Activated T-cell treated with anti-CD3 and anti-CD28 coated beads, Interleukin-2, amount 50 U/mL, for 4 hours (primary cell): ENCODE data around the gene OLFML2A. TPM values are rescaled to one million over a fixed set of nuclear protein-coding genes. Genes with fewer than 3 reads are reported as not detected.
"Not testable (repeated sequence)": the region's sequence is repeated elsewhere in the genome, so short reads cannot be mapped to it uniquely, and the experiment has no call there.

ENCODE experiments used
- ATAC-seq, 2 donors: fragments of 200-7000 bp; cut with Tn5 transposase; one replicate each; pipeline ENCODE4 v1.10.0; 2021
- DNase-seq: peaks from one replicate; pipeline ENCODE4 v3.0.0-alpha.2; 2020
- H3K27me3 Mint-ChIP-seq: one replicate; pipeline ENCODE4 v1.8.0; 2021; ENCODE audit warnings: low read depth, mixed read lengths
- H3K36me3 Mint-ChIP-seq: one replicate; pipeline ENCODE4 v1.8.0; 2022; ENCODE audit warnings: mixed read lengths; ENCODE audit not compliant: insufficient read depth
- H3K4me1 Mint-ChIP-seq: one replicate; pipeline ENCODE4 v1.8.0; 2021; ENCODE audit warnings: low read depth, mixed read lengths
- H3K4me3 Mint-ChIP-seq: one replicate; pipeline ENCODE4 v1.8.0; 2021; ENCODE audit warnings: mild to moderate bottlenecking, moderate library complexity, mixed read lengths
- H3K9me3 Mint-ChIP-seq: one replicate; pipeline ENCODE4 v1.8.0; 2021; ENCODE audit warnings: mixed read lengths
- total RNA-seq, 3 donors: library from RNA; stranded (reverse); gene quantifications; one replicate each; pipeline ENCODE4 v1.2.1, GENCODE V29; 2021

The OLFML2A gene
- total RNA-seq = under 1 TPM in 1 of 3 donors, not detected in 2; 0.03 TPM

- DNase-seq (no peak), ATAC-seq (peak; percentile 56 to 68)
- H3K4me3 Mint-ChIP-seq = peak within 1 kb of the TSS; percentile 54
- peaks cover 21% of the 10 kb centered on the region for H3K4me1 Mint-ChIP-seq
- no peaks in the 10 kb centered on the region for H3K36me3 Mint-ChIP-seq
- H3K9me3 Mint-ChIP-seq = no peaks in the 10 kb centered on the region
- peaks cover 44% of the 10 kb centered on the region for H3K27me3 Mint-ChIP-seq
These were observed at the start of gene OLFML2A for GRCh38 chr9:124776954-124777648. Gene OLFML2A (plus strand): TSS chr9:124777133. CDS start chr9:124777271, 138 bp downstream.

- no peak for ATAC-seq
- Mint-ChIP-seq H3K4me3 (no peak overlapping the region), H3K9me3 (no peaks in the 10 kb centered on the region), H3K27me3 (peaks cover 13% of the 10 kb centered on the region), H3K4me1 (peaks cover 6% of the 10 kb centered on the region), H3K36me3 (no peaks in the 10 kb centered on the region)
- no peak for DNase-seq
These were observed 46.2 kb upstream of the OLFML2A start for GRCh38 chr9:124730772-124731171.

- no peak for DNase-seq
- ATAC-seq = no peak
- Mint-ChIP-seq H3K4me1 (peaks cover 5% of the 10 kb centered on the region), H3K36me3 (no peaks in the 10 kb centered on the region), H3K9me3 (no peaks in the 10 kb centered on the region), H3K27me3 (peaks cover 19% of the 10 kb centered on the region), H3K4me3 (no peak overlapping the region)
These were observed 42.8 kb upstream of the OLFML2A start for GRCh38 chr9:124733964-124734740.

- not testable (repeated sequence) for H3K4me3 Mint-ChIP-seq, DNase-seq, H3K9me3 Mint-ChIP-seq, H3K4me1 Mint-ChIP-seq, ATAC-seq, H3K36me3 Mint-ChIP-seq
- H3K27me3 Mint-ChIP-seq = peaks cover 19% of the 10 kb centered on the region
These were observed 42.2 kb upstream of the OLFML2A start for GRCh38 chr9:124734741-124735083.

- no peak overlapping the region for H3K4me3 Mint-ChIP-seq
- no peaks in the 10 kb centered on the region for H3K36me3 Mint-ChIP-seq
These were observed 41.8 kb upstream of the OLFML2A start for GRCh38 chr9:124735121-124735520.

GRCh38 chr9:124738075-124738474 is 38.9 kb upstream of the OLFML2A start:
- not testable (repeated sequence) for ATAC-seq, DNase-seq, H3K36me3 Mint-ChIP-seq, H3K4me3 Mint-ChIP-seq, H3K9me3 Mint-ChIP-seq, H3K4me1 Mint-ChIP-seq
- peaks cover 14% of the 10 kb centered on the region for H3K27me3 Mint-ChIP-seq

More at GRCh38 chr9:124735121-124735520, 41.8 kb upstream of the OLFML2A start:
- H3K4me1 Mint-ChIP-seq = peaks cover 5% of the 10 kb centered on the region
- H3K27me3 Mint-ChIP-seq = peaks cover 18% of the 10 kb centered on the region
- H3K9me3 Mint-ChIP-seq = no peaks in the 10 kb centered on the region
- DNase-seq (no peak), ATAC-seq (peak; percentile 58 to 72)

- no peak for DNase-seq
These were observed 37.6 kb upstream of the OLFML2A start for GRCh38 chr9:124739360-124739759.

GRCh38 chr9:124741149-124741548 is 35.8 kb upstream of the OLFML2A start:
- ATAC-seq = no peak
- Mint-ChIP-seq H3K27me3 (peaks cover 5% of the 10 kb centered on the region), H3K4me3 (no peak overlapping the region), H3K9me3 (no peaks in the 10 kb centered on the region), H3K36me3 (no peaks in the 10 kb centered on the region), H3K4me1 (no peaks in the 10 kb centered on the region)
- no peak for DNase-seq

More at GRCh38 chr9:124739360-124739759, 37.6 kb upstream of the OLFML2A start:
- no peaks in the 10 kb centered on the region for H3K9me3 Mint-ChIP-seq
- H3K4me1 Mint-ChIP-seq = peaks cover 5% of the 10 kb centered on the region
- H3K36me3 Mint-ChIP-seq = no peaks in the 10 kb centered on the region
- H3K27me3 Mint-ChIP-seq = peaks cover 12% of the 10 kb centered on the region
- ATAC-seq = no peak
- H3K4me3 Mint-ChIP-seq = no peak overlapping the region

GRCh38 chr9:124741662-124742061 is 35.3 kb upstream of the OLFML2A start:
- no peaks in the 10 kb centered on the region for H3K9me3 Mint-ChIP-seq
- DNase-seq (no peak), ATAC-seq (no peak)
- H3K4me3 Mint-ChIP-seq = no peak overlapping the region
- H3K27me3 Mint-ChIP-seq = peaks cover 5% of the 10 kb centered on the region
- no peaks in the 10 kb centered on the region for H3K4me1 Mint-ChIP-seq
- no peaks in the 10 kb centered on the region for H3K36me3 Mint-ChIP-seq

GRCh38 chr9:124742940-124743339 is 34.0 kb upstream of the OLFML2A start:
- Mint-ChIP-seq H3K9me3 (no peaks in the 10 kb centered on the region), H3K4me3 (no peak overlapping the region), H3K4me1 (no peaks in the 10 kb centered on the region), H3K36me3 (no peaks in the 10 kb centered on the region), H3K27me3 (peaks cover 8% of the 10 kb centered on the region)
- DNase-seq (no peak), ATAC-seq (no peak)

GRCh38 chr9:124743686-124744348 is 33.1 kb upstream of the OLFML2A start:
- Mint-ChIP-seq H3K9me3 (no peaks in the 10 kb centered on the region), H3K27me3 (peaks cover 11% of the 10 kb centered on the region)

GRCh38 chr9:124747065-124747464 is 29.9 kb upstream of the OLFML2A start:
- ATAC-seq (no peak), DNase-seq (no peak)
- H3K4me1 Mint-ChIP-seq = no peaks in the 10 kb centered on the region

More at GRCh38 chr9:124743686-124744348, 33.1 kb upstream of the OLFML2A start:
- Mint-ChIP-seq H3K36me3 (no peaks in the 10 kb centered on the region), H3K4me3 (no peak overlapping the region), H3K4me1 (no peaks in the 10 kb centered on the region)
- ATAC-seq (no peak), DNase-seq (no peak)

GRCh38 chr9:124749284-124749683 is 27.6 kb upstream of the OLFML2A start:
- Mint-ChIP-seq H3K4me3 (no peak overlapping the region), H3K9me3 (no peaks in the 10 kb centered on the region)
- ATAC-seq = no peak

More at GRCh38 chr9:124747065-124747464, 29.9 kb upstream of the OLFML2A start:
- Mint-ChIP-seq H3K36me3 (no peaks in the 10 kb centered on the region), H3K4me3 (no peak overlapping the region), H3K27me3 (peaks cover 23% of the 10 kb centered on the region), H3K9me3 (no peaks in the 10 kb centered on the region)

GRCh38 chr9:124749781-124750180 is 27.2 kb upstream of the OLFML2A start:
- no peak overlapping the region for H3K4me3 Mint-ChIP-seq
- ATAC-seq = no peak
- peaks cover 40% of the 10 kb centered on the region for H3K27me3 Mint-ChIP-seq
- H3K36me3 Mint-ChIP-seq = no peaks in the 10 kb centered on the region
- peaks cover 4% of the 10 kb centered on the region for H3K4me1 Mint-ChIP-seq
- DNase-seq = no peak
- no peaks in the 10 kb centered on the region for H3K9me3 Mint-ChIP-seq

More at GRCh38 chr9:124749284-124749683, 27.6 kb upstream of the OLFML2A start:
- peaks cover 35% of the 10 kb centered on the region for H3K27me3 Mint-ChIP-seq
- no peak for DNase-seq
- peaks cover under 1% of the 10 kb centered on the region for H3K4me1 Mint-ChIP-seq
- H3K36me3 Mint-ChIP-seq = no peaks in the 10 kb centered on the region
